K562 (cell line): ENCODE measurements around the gene PMFBP1. TPM values are rescaled to one million over a fixed set of nuclear protein-coding genes. Genes with fewer than 3 reads are reported as not detected.

Source experiments
- AFF4 ChIP-seq: sonication (generic); formaldehyde crosslinking; IDR thresholded peaks from 2 replicates; pipeline ENCODE4 v1.8.0; 2023; ENCODE audit warnings: mild to moderate bottlenecking, missing genetic modification reagents
- GATAD2B ChIP-seq: fragments of 450-650 bp; IDR thresholded peaks from 2 replicates; pipeline ENCODE4 v1.6.1; 2017; ENCODE audit warnings: mild to moderate bottlenecking, borderline replicate concordance
- KAT8 ChIP-seq: fragments of 450-650 bp; IDR thresholded peaks from 2 replicates; pipeline ENCODE4 v1.6.1; 2016; ENCODE audit warnings: low read depth, mild to moderate bottlenecking
- MGA ChIP-seq: fragments of 450-650 bp; IDR thresholded peaks from 2 replicates; pipeline ENCODE4 v1.6.1; 2016; ENCODE audit warnings: mild to moderate bottlenecking, moderate library complexity
- NR2C1 ChIP-seq, 2 experiments: fragments of 450-650 bp; IDR thresholded peaks; 2 replicates each; pipeline ENCODE4 v1.6.1; 2017; ENCODE audit warnings: mild to moderate bottlenecking in 2 of 2, antibody characterized with exemption in 1 of 2, inconsistent platforms in 1 of 2, missing compliant biosample characterization in 1 of 2, missing genetic modification characterization in 1 of 2
- PRPF4 ChIP-seq: fragments of 200-400 bp; formaldehyde crosslinking; IDR thresholded peaks from one replicate; pipeline ENCODE4 v1.6.1; 2017; ENCODE audit warnings: low read length, low read depth, mild to moderate bottlenecking; ENCODE audit not compliant: insufficient read depth, poor library complexity, severe bottlenecking
- SNIP1 ChIP-seq: fragments of 450-650 bp; IDR thresholded peaks from 2 replicates; pipeline ENCODE4 v1.7.1; 2017; ENCODE audit warnings: low read depth, mild to moderate bottlenecking
- TAF1 ChIP-seq: IDR thresholded peaks from 2 replicates; pipeline ENCODE4 v1.6.1; 2011; ENCODE audit warnings: mild to moderate bottlenecking, low read length, moderate library complexity; ENCODE audit not compliant: insufficient read depth, control insufficient read depth, severe bottlenecking; ENCODE audit errors: extremely low read depth
- ZKSCAN1 ChIP-seq: fragments of 150-350 bp; IDR thresholded peaks from 2 replicates; pipeline ENCODE4 v1.6.1; 2016; ENCODE audit warnings: low read depth, low read length
- polyA plus RNA-seq, 8 experiments: library from polyadenylated mRNA; depleted of rRNA in 4 of 8; stranded (reverse) in 5 of 8; unstranded in 3 of 8; fragments of >200 nt; fragmentation: Nextera tagmentation in 2 of 8; fragmentation: Illumina TruSeq in 1 of 8; extraction: Ambion mirVana in 2 of 8; extraction: Trizol in 1 of 8; gene quantifications; 2 replicates each; pipeline versions ENCODE4 v1.2.1 to v1.2.3, GENCODE V29; 2011 to 2014; ENCODE audit warnings: inconsistent platforms in 1 of 8, missing spikeins in 1 of 8
- total RNA-seq, 7 experiments: library from RNA; depleted of rRNA in 6 of 7; stranded (reverse); fragments of >200 nt in 6 of 7; fragmentation: Illumina TruSeq in 2 of 7; extraction: Trizol in 2 of 7; gene quantifications; 2 replicates each; pipeline versions ENCODE4 v1.2.1 to v1.2.3, GENCODE V29; 2011 to 2021; ENCODE audit warnings: low replicate concordance in 1 of 7

The PMFBP1 gene
- total and polyA plus RNA-seq, 9 of the 15 experiments (the other 6 are each of a cell fraction or from before 2014, with no cell fraction given), result 0.13 to 0.91 (median 0.47) TPM

GRCh38 chr16:72111657-72112451 lies 60.1 kb downstream of the PMFBP1 start (continued):
- TF ChIP-seq AFF4 (CRISPR knock-in tag), result no peak
- no peak for TF ChIP-seq NR2C1 (IDR thresholded peaks at IDR 0.05)
- 0 out of 2 replicates have a peak, but pooled peaks have one; percentile 17 for TF ChIP-seq NR2C1 (tag; IDR thresholded peaks at IDR 0.05)
- TF ChIP-seq GATAD2B, result no peak
- no peak for TF ChIP-seq SNIP1
- TF ChIP-seq MGA, result 0 out of 2 replicates have a peak, but pooled peaks have one; percentile 35
- no peak for TF ChIP-seq TAF1
- TF ChIP-seq KAT8, result no peak
- TF ChIP-seq ZKSCAN1, result no peak
- no peak for TF ChIP-seq PRPF4
